Activated naive CD4-positive, alpha-beta T cell treated with anti-CD3 and anti-CD28 coated beads, Interleukin-2, amount 50 U/mL, for 24 hours (primary cell): ENCODE data around the gene MKLN1.

Experiments
- H3K27ac Mint-ChIP-seq: one replicate; pipeline ENCODE4 v1.8.0; 2021; ENCODE audit warnings: mild to moderate bottlenecking, mixed read lengths
- H3K27me3 Mint-ChIP-seq: one replicate; pipeline ENCODE4 v1.8.0; 2021; ENCODE audit warnings: mixed read lengths
- H3K36me3 Mint-ChIP-seq: one replicate; pipeline ENCODE4 v1.8.0; 2021; ENCODE audit warnings: mixed read lengths
- H3K4me1 Mint-ChIP-seq: one replicate; pipeline ENCODE4 v1.8.0; 2021; ENCODE audit warnings: mixed read lengths
- H3K4me3 Mint-ChIP-seq: one replicate; pipeline ENCODE4 v1.8.0; 2021; ENCODE audit warnings: mild to moderate bottlenecking, mixed read lengths
- H3K9me3 Mint-ChIP-seq: one replicate; pipeline ENCODE4 v1.8.0; 2021; ENCODE audit warnings: mixed read lengths

Gene MKLN1

DNA sequence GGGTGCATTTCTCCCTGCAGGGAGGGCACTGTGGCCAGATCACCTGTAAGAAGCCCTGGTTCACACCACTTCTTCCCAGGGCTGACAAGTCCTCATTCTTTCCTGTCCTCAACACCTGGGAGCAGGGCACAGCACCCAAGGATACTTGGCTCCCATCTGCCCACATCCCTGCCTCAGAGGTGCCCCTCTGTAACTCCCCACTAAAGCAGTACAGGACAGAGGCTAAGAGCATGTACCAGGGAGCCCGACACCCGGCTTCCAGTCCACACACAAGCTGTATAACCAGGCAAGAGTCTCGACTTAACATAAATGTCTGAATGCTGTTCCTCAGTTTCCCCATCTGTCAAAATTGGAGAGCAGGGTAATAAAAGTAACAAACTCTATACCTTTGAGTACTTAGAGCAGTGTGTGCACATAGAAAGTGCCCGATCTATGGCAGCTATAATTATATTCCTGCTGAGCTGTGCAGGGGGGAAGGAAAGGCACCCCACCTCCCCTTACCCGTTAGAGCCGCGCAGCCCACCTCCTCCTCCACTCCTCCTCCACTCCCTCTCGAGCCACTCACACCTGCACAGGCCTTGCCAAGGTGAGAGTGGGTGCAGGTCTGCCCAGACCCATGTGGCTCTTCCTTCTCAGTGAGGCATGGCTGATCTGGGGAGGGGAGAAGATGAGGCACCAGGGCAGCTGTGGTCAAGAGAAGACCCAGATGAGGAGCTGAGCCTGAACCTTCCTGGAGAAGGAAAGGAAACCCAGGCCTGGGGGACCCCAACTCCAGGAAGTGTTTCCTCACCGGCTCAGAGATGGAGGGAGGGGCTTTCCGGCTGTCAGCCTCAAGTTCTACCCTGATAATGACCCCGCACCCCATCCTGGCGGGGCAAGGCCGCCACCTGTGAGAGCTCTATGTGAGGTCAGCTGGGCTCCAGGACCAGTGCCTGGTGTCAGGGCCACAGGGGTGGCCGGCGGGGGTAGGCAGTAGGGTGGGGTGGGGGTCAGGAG, 206.2 kb downstream of the MKLN1 start:
- Mint-ChIP-seq H3K4me3 (no peak overlapping the region), H3K36me3 (no peaks in the 10 kb centered on the region), H3K9me3 (no peaks in the 10 kb centered on the region), H3K4me1 (no peaks in the 10 kb centered on the region), H3K27ac (no peak overlapping the region), H3K27me3 (no peaks in the 10 kb centered on the region)

DNA sequence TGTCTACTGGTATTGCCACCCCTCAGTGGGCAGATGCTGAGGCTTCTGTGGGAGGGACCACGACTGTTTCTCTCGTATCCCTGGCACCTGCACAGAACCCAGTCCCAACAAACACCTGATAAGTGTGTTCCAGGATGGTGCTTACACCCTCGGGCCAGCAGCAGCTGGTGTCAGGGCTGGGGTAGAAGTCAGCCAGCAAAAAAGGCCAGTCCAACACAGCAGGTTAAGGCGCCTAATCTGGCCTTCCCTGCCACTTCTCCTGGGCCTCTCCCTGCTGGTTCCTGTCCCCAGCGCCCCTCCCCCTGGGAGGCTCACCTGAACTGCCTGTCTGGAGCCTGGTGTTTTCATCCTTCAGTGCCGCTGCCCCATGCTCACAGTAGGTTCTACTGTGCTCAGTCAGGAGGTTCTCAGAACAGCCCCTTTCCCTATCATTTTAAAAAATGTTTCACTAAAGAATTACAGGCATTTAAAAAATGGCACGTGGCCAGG, 208.7 kb downstream of the MKLN1 start:
- no peaks in the 10 kb centered on the region for H3K4me1 Mint-ChIP-seq
- H3K27me3 Mint-ChIP-seq, result no peaks in the 10 kb centered on the region
- H3K27ac Mint-ChIP-seq, result no peak overlapping the region

DNA sequence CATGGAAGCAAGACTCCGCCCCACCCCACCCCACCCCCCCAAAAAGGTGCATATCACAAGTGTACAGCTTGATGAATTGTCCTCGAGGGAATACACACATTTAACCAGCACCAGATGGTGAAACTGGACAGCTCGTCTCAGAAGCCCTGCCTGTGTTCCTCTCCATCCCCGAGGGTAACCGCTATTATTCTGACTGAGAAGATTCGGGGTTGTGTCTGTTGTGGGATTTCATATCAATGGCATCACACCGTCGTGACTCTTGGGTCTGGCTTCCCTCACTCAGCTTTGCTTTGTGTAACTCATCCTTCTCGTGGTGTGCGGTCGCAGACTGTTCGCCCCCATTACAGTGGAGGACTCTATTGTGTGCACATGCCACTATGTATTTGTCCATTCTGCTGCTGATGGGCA, 209.9 kb downstream of the MKLN1 start:
- Mint-ChIP-seq H3K27me3 (no peaks in the 10 kb centered on the region), H3K36me3 (no peaks in the 10 kb centered on the region), H3K27ac (no peak overlapping the region), H3K4me1 (no peaks in the 10 kb centered on the region), H3K9me3 (no peaks in the 10 kb centered on the region), H3K4me3 (no peak overlapping the region)

More for the DNA sequence above, 208.7 kb downstream of the MKLN1 start:
- H3K9me3 Mint-ChIP-seq, result no peaks in the 10 kb centered on the region
- H3K4me3 Mint-ChIP-seq, result no peak overlapping the region
- no peaks in the 10 kb centered on the region for H3K36me3 Mint-ChIP-seq

DNA sequence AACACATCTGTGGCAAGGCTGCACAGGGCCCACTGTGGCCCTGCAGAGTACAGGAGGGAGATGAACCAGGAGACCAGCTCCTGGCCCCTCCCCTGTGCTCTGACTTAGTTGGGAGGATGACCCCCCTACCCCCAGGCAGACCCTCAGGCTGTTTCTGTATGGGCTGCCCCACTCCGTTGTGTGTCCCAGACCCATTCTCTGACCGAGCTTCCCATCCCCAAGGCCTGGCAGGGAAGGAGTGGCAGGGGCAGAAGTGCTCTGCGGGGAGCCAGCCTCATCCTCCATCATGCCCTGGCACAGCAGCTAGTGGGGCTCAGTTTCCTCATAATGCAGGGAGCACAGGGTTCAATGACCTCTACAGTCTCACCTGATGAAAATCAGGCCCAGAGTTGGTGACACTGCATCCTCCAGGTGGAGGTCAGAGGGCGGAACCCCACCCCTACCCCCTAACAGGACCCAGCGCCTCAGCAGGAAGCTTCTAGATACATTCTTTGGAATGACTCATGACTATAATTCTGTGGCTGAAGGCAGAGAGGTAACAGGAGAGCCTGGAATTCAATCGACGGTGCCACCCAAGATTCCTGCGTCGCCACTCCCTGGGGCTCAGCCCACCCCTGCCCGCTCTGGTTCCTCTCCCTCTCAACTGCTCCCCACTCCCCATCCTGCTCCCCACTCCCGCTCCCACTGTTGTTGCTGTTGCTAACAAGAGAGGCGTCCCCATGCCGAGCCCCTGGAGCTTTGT, 210.6 kb downstream of the MKLN1 start:
- no peak overlapping the region for H3K4me3 Mint-ChIP-seq
- H3K4me1 Mint-ChIP-seq, result no peaks in the 10 kb centered on the region
- no peak overlapping the region for H3K27ac Mint-ChIP-seq
- H3K9me3 Mint-ChIP-seq, result no peaks in the 10 kb centered on the region
- H3K27me3 Mint-ChIP-seq, result no peaks in the 10 kb centered on the region
- H3K36me3 Mint-ChIP-seq, result no peaks in the 10 kb centered on the region

DNA sequence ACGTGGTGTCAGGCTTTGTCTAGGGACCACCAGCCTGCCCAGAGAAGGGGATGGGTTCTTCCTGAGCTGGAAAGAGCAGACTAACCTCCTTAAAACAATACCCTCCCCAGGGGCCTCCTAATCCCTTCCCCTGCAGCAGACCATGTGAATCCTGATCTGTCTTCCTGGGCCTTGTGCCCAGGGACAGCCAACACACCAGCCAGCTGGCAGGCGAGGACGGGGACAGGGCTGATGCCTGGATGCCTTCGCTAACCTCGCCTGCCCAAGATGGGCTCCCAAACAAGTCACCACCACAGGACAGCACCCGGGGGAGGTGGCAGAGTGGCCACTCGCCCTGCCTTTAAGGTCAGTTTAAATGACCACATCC, 211.1 kb downstream of the MKLN1 start:
- Mint-ChIP-seq H3K27me3 (no peaks in the 10 kb centered on the region), H3K4me3 (no peak overlapping the region), H3K4me1 (no peaks in the 10 kb centered on the region), H3K9me3 (no peaks in the 10 kb centered on the region), H3K36me3 (no peaks in the 10 kb centered on the region), H3K27ac (no peak overlapping the region)

DNA sequence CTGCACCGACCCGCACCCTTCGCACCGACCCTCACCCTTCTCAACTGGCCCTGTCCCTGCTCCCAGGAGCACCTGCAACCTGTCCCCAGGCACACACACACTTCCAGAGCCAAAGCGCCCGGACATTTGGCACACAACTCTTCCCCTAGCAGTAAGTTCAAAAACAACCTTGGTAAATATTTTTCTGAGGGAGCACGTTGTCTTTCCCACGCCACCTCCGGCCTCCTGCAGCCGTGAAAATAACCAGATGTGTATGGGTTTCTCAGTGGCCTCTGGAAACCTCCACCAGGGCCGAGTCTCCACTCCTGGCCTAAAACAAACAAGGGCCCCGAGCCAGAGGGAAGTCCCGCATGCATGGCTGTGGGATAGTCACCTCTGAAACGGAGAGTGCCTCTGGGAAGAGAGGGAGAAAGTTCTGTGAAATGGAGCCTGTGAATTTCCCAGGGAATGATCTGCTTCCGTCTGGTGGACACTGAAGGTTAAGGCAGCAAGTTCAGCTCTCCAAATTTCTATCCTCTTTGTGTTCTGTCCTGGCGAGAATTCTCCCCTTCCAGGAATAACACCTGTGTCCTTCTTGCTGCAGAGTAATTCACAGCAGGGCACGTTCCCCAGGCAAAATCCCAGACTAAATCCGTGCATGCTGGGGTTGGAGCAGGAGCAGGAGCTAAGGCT, 213.0 kb downstream of the MKLN1 start:
- Mint-ChIP-seq H3K4me1 (no peaks in the 10 kb centered on the region), H3K9me3 (no peaks in the 10 kb centered on the region), H3K27ac (no peak overlapping the region), H3K4me3 (no peak overlapping the region), H3K27me3 (no peaks in the 10 kb centered on the region), H3K36me3 (no peaks in the 10 kb centered on the region)

DNA sequence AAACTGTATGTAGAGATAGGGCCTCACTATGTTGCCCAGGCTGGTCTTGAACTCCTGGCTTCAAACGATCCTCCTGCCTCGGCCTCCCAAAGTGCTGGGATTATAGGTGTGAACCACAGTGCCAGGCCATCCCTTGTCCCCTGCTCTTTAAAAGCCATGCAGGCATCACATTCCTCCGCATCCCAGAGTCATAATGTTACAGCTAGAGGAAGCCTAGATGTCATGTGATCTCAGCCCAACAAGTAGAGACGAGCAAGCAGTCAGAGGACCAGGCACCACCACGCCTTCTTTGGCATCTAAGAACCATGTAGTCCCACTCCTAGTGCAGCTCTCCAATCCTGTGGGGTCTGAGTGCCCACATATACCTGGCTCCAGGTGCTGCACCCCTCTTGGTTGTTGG, 215.6 kb downstream of the MKLN1 start:
- Mint-ChIP-seq H3K27me3 (no peaks in the 10 kb centered on the region), H3K4me3 (no peak overlapping the region), H3K27ac (no peak overlapping the region), H3K9me3 (no peaks in the 10 kb centered on the region), H3K4me1 (no peaks in the 10 kb centered on the region), H3K36me3 (no peaks in the 10 kb centered on the region)

DNA sequence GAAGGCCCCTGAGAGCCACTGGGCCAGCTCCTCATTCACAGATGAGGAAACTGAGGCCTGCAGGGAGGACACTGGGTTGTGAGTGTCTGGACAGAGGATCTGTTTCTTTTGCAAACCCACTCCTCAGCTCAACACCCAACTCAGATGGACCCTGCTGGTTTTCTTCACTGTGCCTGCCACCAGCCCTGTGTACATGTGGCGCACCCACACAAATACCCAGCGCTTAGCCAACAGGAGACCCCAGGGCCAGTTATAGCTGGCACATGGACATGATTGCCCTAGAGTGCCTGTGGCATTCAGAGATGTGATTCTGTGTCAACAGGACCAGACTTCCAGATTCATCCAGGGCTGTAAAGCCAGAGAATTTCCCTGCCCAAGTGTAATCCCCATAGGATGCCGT, 216.3 kb downstream of the MKLN1 start:
- no peak overlapping the region for H3K27ac Mint-ChIP-seq
- H3K4me1 Mint-ChIP-seq, result no peaks in the 10 kb centered on the region
- H3K4me3 Mint-ChIP-seq, result no peak overlapping the region
- no peaks in the 10 kb centered on the region for H3K36me3 Mint-ChIP-seq
- peaks cover 3% of the 10 kb centered on the region for H3K27me3 Mint-ChIP-seq
- H3K9me3 Mint-ChIP-seq, result no peaks in the 10 kb centered on the region

DNA sequence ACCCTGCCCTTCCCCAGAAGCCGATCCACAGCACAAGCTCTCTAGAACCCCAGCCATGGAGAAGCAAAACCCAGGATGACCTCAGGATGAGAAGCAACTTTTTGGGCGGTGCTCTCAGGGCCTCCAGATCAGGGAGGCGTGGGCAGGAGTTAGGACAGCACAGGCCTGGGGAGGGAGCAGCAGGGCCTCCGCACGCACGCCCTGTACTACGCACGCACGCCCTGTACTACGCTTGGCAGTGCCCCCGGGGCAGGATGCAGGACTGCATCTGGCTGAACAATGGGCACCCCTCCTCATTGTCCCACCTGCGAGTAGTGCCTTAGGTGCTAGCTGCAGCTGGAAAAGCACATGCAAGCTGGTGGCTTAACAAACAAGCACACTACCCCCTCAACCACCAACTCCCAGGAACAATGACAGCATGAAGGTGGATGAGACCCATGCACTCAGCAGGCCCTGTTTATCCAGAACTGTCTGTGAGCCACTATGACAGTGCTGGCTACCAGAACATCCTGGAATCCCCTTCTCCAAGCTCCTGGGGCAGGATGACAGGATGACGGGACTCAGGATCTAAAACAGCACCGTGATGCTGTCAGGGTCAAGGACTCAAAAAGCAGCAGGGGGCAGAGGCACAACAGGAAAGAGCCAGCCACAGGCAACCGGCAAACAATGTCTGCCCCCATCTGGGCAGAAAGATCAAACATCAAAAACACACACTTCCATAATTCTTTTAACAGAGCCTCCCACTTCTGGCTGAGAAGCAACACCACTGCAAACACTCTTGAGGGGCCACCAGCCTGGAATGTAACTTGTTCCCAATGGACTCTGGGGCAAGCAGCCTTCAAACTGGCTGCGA, 217.0 kb downstream of the MKLN1 start:
- Mint-ChIP-seq H3K27ac (no peak overlapping the region), H3K4me1 (no peaks in the 10 kb centered on the region), H3K4me3 (no peak overlapping the region), H3K36me3 (no peaks in the 10 kb centered on the region), H3K9me3 (no peaks in the 10 kb centered on the region), H3K27me3 (peaks cover 3% of the 10 kb centered on the region)

DNA sequence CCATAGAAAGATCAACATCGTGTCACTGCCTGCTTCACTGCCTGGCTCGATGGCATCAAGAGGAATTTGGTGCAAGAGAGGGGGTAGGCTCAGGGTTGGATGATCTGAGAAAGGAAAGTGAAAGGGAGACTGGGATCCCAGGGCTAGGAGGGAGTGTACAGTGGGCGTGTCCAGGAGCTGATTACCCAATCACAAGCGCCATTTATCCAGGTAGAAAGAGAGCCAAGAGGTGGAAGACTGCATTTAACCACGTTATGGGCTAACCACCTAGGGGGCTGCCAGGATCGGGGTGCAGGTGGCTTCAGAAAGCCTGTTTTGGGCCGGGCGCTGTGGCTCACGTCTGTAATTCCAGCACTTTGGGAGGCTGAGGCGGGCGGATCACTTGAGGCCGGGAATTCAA, 218.4 kb downstream of the MKLN1 start:
- peaks cover 6% of the 10 kb centered on the region for H3K27me3 Mint-ChIP-seq
- H3K9me3 Mint-ChIP-seq, result no peaks in the 10 kb centered on the region
- no peaks in the 10 kb centered on the region for H3K36me3 Mint-ChIP-seq
- H3K27ac Mint-ChIP-seq, result no peak overlapping the region
- H3K4me1 Mint-ChIP-seq, result no peaks in the 10 kb centered on the region
- H3K4me3 Mint-ChIP-seq, result no peak overlapping the region
